GM12878 (cell line): Measurements from ENCODE around the gene IL17RA. TPM values are rescaled to one million over a fixed set of nuclear protein-coding genes. Genes with fewer than 3 reads are reported as not detected.

Source experiments
- ATAC-seq: fragments of 200-7000 bp; cut with Tn5 transposase; 3 replicates; pipeline ENCODE4 v1.9.1; 2020; ENCODE audit warnings: mild to moderate bottlenecking, moderate library complexity
- BruUV-seq: library from RNA; stranded (reverse); fragments of 400-500 nt; replicated peaks from 2 replicates; lab custom pipeline; 2021; lab: Mats Ljungman, UMichigan
- CTCF ChIA-PET: fragments of 300-600 bp; sonication (Branson Sonifier 250); formaldehyde crosslinking; extraction: SDS; loops from one replicate; lab custom pipeline; 2021; ENCODE audit warnings: inconsistent platforms; lab: Yijun Ruan, JAX
- POLR2A ChIA-PET: fragments of 350-600 bp; formaldehyde crosslinking; extraction: SDS; loops from one replicate; lab custom pipeline; 2021; ENCODE audit warnings: inconsistent platforms; lab: Charles Lee
- RAD21 ChIA-PET: fragments of 300-600 bp; sonication (Branson Sonifier 250); formaldehyde crosslinking; loops from one replicate; lab custom pipeline; 2023; ENCODE audit warnings: antibody characterized with exemption; ENCODE audit not compliant: unreplicated experiment; lab: Charles Lee
- SMC1A ChIA-PET: fragments of 300-600 bp; sonication (Branson Sonifier 250); formaldehyde crosslinking; loops from one replicate; lab custom pipeline; 2023; ENCODE audit not compliant: unreplicated experiment, uncharacterized antibody; lab: Charles Lee
- DNase-seq: peaks from one replicate; pipeline ENCODE4 v3.0.0-alpha.2; 2011; ENCODE audit warnings: low read depth, low spot score
- FAIRE-seq: peaks from 3 replicates; lab custom pipeline; 2011; peaks lifted over from hg19 to GRCh38; lab: Jason Lieb, UNC
- H2AFZ ChIP-seq: 2 replicates; pipeline ENCODE4 v1.6.0; 2011; ENCODE audit warnings: low read depth, low read length, control low read depth; ENCODE audit not compliant: control insufficient read depth
- H3K27ac ChIP-seq: 2 replicates; pipeline ENCODE4 v1.5.1; 2011; ENCODE audit warnings: control low read depth; ENCODE audit not compliant: control insufficient read depth, insufficient read depth
- H3K27me3 ChIP-seq, 2 experiments: replicated peaks in 1 of 2; 2 replicates each; pipeline versions ENCODE4 v1.6.0 to v1.6.1; 2011; ENCODE audit warnings: low read length in 1 of 2; ENCODE audit not compliant: control insufficient read depth in 2 of 2, insufficient read depth in 2 of 2
- H3K36me3 ChIP-seq, 2 experiments: 2 replicates each; pipeline ENCODE4 v1.5.1; 2011; ENCODE audit warnings: low read length in 1 of 2; ENCODE audit not compliant: control insufficient read depth in 2 of 2, insufficient read depth in 2 of 2
- H3K4me1 ChIP-seq: 2 replicates; pipeline ENCODE4 v1.6.1; 2011; ENCODE audit warnings: mild to moderate bottlenecking, low read length, moderate library complexity, mixed read lengths; ENCODE audit not compliant: control insufficient read depth, insufficient read depth
- H3K4me2 ChIP-seq: 2 replicates; pipeline ENCODE4 v1.6.0; 2011; ENCODE audit warnings: control low read depth; ENCODE audit not compliant: control insufficient read depth, insufficient read depth
- H3K4me3 ChIP-seq: fragments of 200-600 bp; sonication (generic); 2 replicates; pipeline ENCODE4 v1.5.1; 2016
- H3K79me2 ChIP-seq: 2 replicates; pipeline ENCODE4 v1.6.0; 2011; ENCODE audit warnings: low read length; ENCODE audit not compliant: control insufficient read depth, insufficient read depth
- H3K9ac ChIP-seq: 2 replicates; pipeline ENCODE4 v1.8.0; 2011; ENCODE audit warnings: low read length, control low read depth, mixed read lengths; ENCODE audit not compliant: control insufficient read depth, insufficient read depth
- H3K9me3 ChIP-seq: replicated peaks from 3 replicates; pipeline ENCODE4 v1.5.1; 2011; ENCODE audit warnings: mild to moderate bottlenecking, low read length; ENCODE audit not compliant: control insufficient read depth, insufficient read depth
- H4K20me1 ChIP-seq: 2 replicates; pipeline ENCODE4 v1.6.0; 2011; ENCODE audit not compliant: control insufficient read depth, insufficient read depth
- ATF3 ChIP-seq: IDR thresholded peaks from 2 replicates; pipeline ENCODE4 v1.6.1; 2011; ENCODE audit warnings: low read depth, mild to moderate bottlenecking, low read length, moderate library complexity, borderline replicate concordance; ENCODE audit errors: extremely low read depth
- CEBPZ ChIP-seq: fragments of 150-350 bp; IDR thresholded peaks from 2 replicates; pipeline ENCODE4 v1.6.1; 2016; ENCODE audit warnings: low read depth, low read length
- CHD1 ChIP-seq: IDR thresholded peaks from 2 replicates; pipeline ENCODE4 v1.6.1; 2012; ENCODE audit warnings: low read depth, low read length, improper control_type of control experiment
- FOXM1 ChIP-seq: IDR thresholded peaks from 2 replicates; pipeline ENCODE4 v1.6.1; 2012; ENCODE audit warnings: low read depth, mild to moderate bottlenecking, inconsistent platforms, low read length, moderate library complexity
- IKZF2 ChIP-seq, 2 experiments: fragments of 450-650 bp; IDR thresholded peaks; 2 replicates each; pipeline ENCODE4 v1.6.1; 2017; ENCODE audit warnings: mild to moderate bottlenecking in 2 of 2, moderate library complexity in 2 of 2
- MTA2 ChIP-seq: fragments of 450-650 bp; IDR thresholded peaks from 2 replicates; pipeline ENCODE4 v1.6.1; 2016; ENCODE audit warnings: low read depth, mild to moderate bottlenecking, moderate library complexity
- NFIC ChIP-seq: IDR thresholded peaks from 2 replicates; pipeline ENCODE4 v1.6.1; 2012; ENCODE audit warnings: low read depth, mild to moderate bottlenecking, inconsistent platforms, low read length, moderate library complexity
- NKRF ChIP-seq: fragments of 450-650 bp; conservative IDR thresholded peaks from 2 replicates; pipeline ENCODE4 v1.6.1; 2017; ENCODE audit warnings: mild to moderate bottlenecking, moderate library complexity
- NR2C2 ChIP-seq: IDR thresholded peaks from 2 replicates; pipeline ENCODE4 v1.6.1; 2011; ENCODE audit warnings: borderline replicate concordance, low read depth; ENCODE audit not compliant: control insufficient read depth, insufficient read length
- NRF1 ChIP-seq: conservative IDR thresholded peaks from 2 replicates; pipeline ENCODE4 v1.6.1; 2011; ENCODE audit warnings: mild to moderate bottlenecking, low read depth, low read length, improper control_type of control experiment
- POLR2AphosphoS2 ChIP-seq: IDR thresholded peaks from 2 replicates; pipeline ENCODE4 v1.6.1; 2011; ENCODE audit warnings: low read depth, mild to moderate bottlenecking, low read length, improper control_type of control experiment, moderate library complexity
- RAD51 ChIP-seq: fragments of 450-650 bp; IDR thresholded peaks from 2 replicates; pipeline ENCODE4 v1.6.1; 2016; ENCODE audit warnings: moderate library complexity, mild to moderate bottlenecking, inconsistent platforms
- RCOR1 ChIP-seq: conservative IDR thresholded peaks from 2 replicates; pipeline ENCODE4 v1.6.1; 2012; ENCODE audit warnings: low read depth, low read length, improper control_type of control experiment
- SMARCA5 ChIP-seq: fragments of 450-650 bp; IDR thresholded peaks from 2 replicates; pipeline ENCODE4 v1.6.1; 2017; ENCODE audit warnings: mild to moderate bottlenecking
- YY1 ChIP-seq: IDR thresholded peaks from 2 replicates; pipeline ENCODE4 v1.6.1; 2011; ENCODE audit warnings: low read depth, mild to moderate bottlenecking, low read length
- ZNF217 ChIP-seq: fragments of 450-650 bp; IDR thresholded peaks from 2 replicates; pipeline ENCODE4 v1.6.1; 2017; ENCODE audit warnings: antibody characterized with exemption, mild to moderate bottlenecking
- ZNF24 ChIP-seq: fragments of 450-650 bp; IDR thresholded peaks from 2 replicates; pipeline ENCODE4 v1.6.1; 2017; ENCODE audit warnings: antibody characterized with exemption, mild to moderate bottlenecking
- WGBS: methylation state at CpG from one replicate; pipeline ENCODE4 v1.1.6; 2016; ENCODE audit warnings: low lambda C conversion rate; ENCODE audit not compliant: insufficient replicate concordance, insufficient coverage; ENCODE audit errors: missing lambda C conversion rate; 5-methylcytosine and 5-hydroxymethylcytosine counted together
- in situ Hi-C: fragments of 300-500 bp; cut with MboI; formaldehyde crosslinking; loops from 9 replicates; pipeline ENCODE4 v1.14.3; 2018; ENCODE audit warnings: mixed read lengths
- intact Hi-C: fragments of 100-400 bp; cut with micrococcal nuclease; formaldehyde crosslinking; loops from one replicate; pipeline ENCODE4 v1.14.2; 2022; ENCODE audit not compliant: unreplicated experiment
- polyA plus RNA-seq, 11 experiments: library from polyadenylated mRNA; depleted of rRNA in 4 of 11; unstranded in 6 of 11; stranded (reverse) in 5 of 11; fragments of >200 nt; fragmentation: Nextera tagmentation in 4 of 11; fragmentation: Illumina TruSeq in 1 of 11; extraction: Ambion mirVana in 4 of 11; extraction: Trizol in 1 of 11; gene quantifications; 1 replicate in 1 of 11; 2 replicates in 10 of 11; pipeline versions ENCODE4 v1.2.1 to v1.2.3, GENCODE V29; 2011 to 2016; ENCODE audit warnings: inconsistent platforms in 2 of 11, missing spikeins in 2 of 11, low read depth in 1 of 11
- total RNA-seq, 4 experiments: library from RNA; depleted of rRNA in 3 of 4; stranded (reverse); fragments of >200 nt in 3 of 4; fragmentation: Illumina TruSeq in 1 of 4; extraction: Trizol in 1 of 4; gene quantifications; 2 replicates each; pipeline versions ENCODE4 v1.2.1 to v1.2.3, GENCODE V29; 2013 to 2021

IL17RA gene
- total and polyA plus RNA-seq, 10 of the 15 experiments (the other 5 are each of a cell fraction or from before 2014, with no cell fraction given) = 0.71 to 10.2 (median 4.2) TPM

GRCh38 chr22:17112491-17113042 is 27.8 kb downstream of the IL17RA start:
- H3K27me3 ChIP-seq = no peaks in the 10 kb centered on the region
- no peak overlapping the region for H3K4me2 ChIP-seq
- peaks cover 5% of the 10 kb centered on the region for H3K4me1 ChIP-seq
- TF ChIP-seq FOXM1 (no peak), ZNF217 (no peak), NFIC (no peak), MTA2 (no peak), RAD51 (no peak), NRF1 (no peak), RCOR1 (no peak), POLR2AphosphoS2 (no peak), IKZF2 (IDR thresholded peaks at IDR 0.05) (no peak), NKRF (no peak), CHD1 (no peak), YY1 (no peak), CEBPZ (no peak), NR2C2 (no peak), SMARCA5 (no peak), ATF3 (no peak), ZNF24 (no peak)
- TF ChIP-seq, all 136 proteins: peak for 0
- intact Hi-C loops (no loop called here), in situ Hi-C loops (no loop called here)
- H3K27ac ChIP-seq = no peak overlapping the region
- RAD21 ChIA-PET = interaction anchor here (1.0 kb wide), 1 partner anchor 389 kb away, joined by 3 read pairs; no protein-coding TSS in a partner anchor
- FAIRE-seq (no peak), DNase-seq (no peak), ATAC-seq (no peak)
- H3K9me3 ChIP-seq = no peaks in the 10 kb centered on the region
- POLR2A ChIA-PET = interaction anchor here (0.7 kb wide), 2 partner anchors 16 to 25 kb away, joined by 4 to 5 read pairs; no protein-coding TSS in a partner anchor
- no peaks in the 10 kb centered on the region for H4K20me1 ChIP-seq
- H3K79me2 ChIP-seq = no peaks in the 10 kb centered on the region
- no TSS peak for BruUV-seq
- H3K9ac ChIP-seq = no peak overlapping the region
- CTCF ChIA-PET = no interaction called here
- 63% methylated on average over 9 of the region's 9 CpGs for WGBS
- no peak overlapping the region for H3K4me3 ChIP-seq
- H3K36me3 ChIP-seq = peaks cover under 1 to 12% of the 10 kb centered on the region in 2 experiments; a peak in 3 of 4 replicates
- no peak overlapping the region for H2AFZ ChIP-seq
- SMC1A ChIA-PET = no interaction called here
